Breast epithelium (tissue), 4 donors: ENCODE measurements around the gene MAP1A. TPM values are rescaled to one million over a fixed set of nuclear protein-coding genes. Genes with fewer than 3 reads are reported as not detected.

Source experiments
- DNase-seq, 2 donors: peaks; one replicate each; pipeline ENCODE4 v3.0.0-alpha.2; 2019; ENCODE audit warnings: low spot score in 2 of 2
- H3K27ac ChIP-seq, 2 donors: fragments of 200-600 bp; sonication (generic) in 1 of 2; one replicate each; pipeline ENCODE4 v1.5.1; 2016 to 2019; ENCODE audit warnings: mild to moderate bottlenecking in 1 of 2
- H3K27me3 ChIP-seq, 2 donors: fragments of 200-600 bp; sonication (generic) in 1 of 2; one replicate each; pipeline versions ENCODE4 v1.5.1 to v1.6.0; 2017 to 2019; ENCODE audit warnings: control low read depth in 1 of 2, mild to moderate bottlenecking in 1 of 2
- H3K36me3 ChIP-seq: fragments of 200-600 bp; one replicate; pipeline ENCODE4 v1.5.1; 2019
- H3K4me1 ChIP-seq, 2 donors: fragments of 200-600 bp; sonication (generic); one replicate each; pipeline ENCODE4 v1.5.1; 2016 to 2019; ENCODE audit warnings: control low read depth in 1 of 2
- H3K4me3 ChIP-seq, 3 donors: fragments of 200-600 bp; sonication (generic); 1 replicate in 2 of 3; 2 replicates in 1 of 3; pipeline ENCODE4 v1.5.1; 2016 to 2019; ENCODE audit warnings: mild to moderate bottlenecking in 3 of 3, moderate library complexity in 2 of 3
- H3K9me3 ChIP-seq, 2 donors: fragments of 200-600 bp; sonication (generic) in 1 of 2; one replicate each; pipeline ENCODE4 v1.5.1; 2016 to 2019; ENCODE audit warnings: control low read depth in 1 of 2
- POLR2A ChIP-seq: fragments of 450-650 bp; IDR thresholded peaks from one replicate; pipeline ENCODE4 v1.6.1; 2016; ENCODE audit warnings: antibody characterized with exemption, mild to moderate bottlenecking, moderate library complexity
- POLR2AphosphoS5 ChIP-seq, 3 donors: sonication (generic); formaldehyde crosslinking; IDR thresholded peaks; one replicate each; pipeline ENCODE4 v1.6.1; 2017; ENCODE audit warnings: antibody characterized with exemption in 3 of 3
- intact Hi-C: fragments of 100-400 bp; cut with DNase I; formaldehyde crosslinking; loops from one replicate; pipeline ENCODE4 v1.15.1; 2023; ENCODE audit warnings: low total_unique reads
- total RNA-seq, 3 donors: library from RNA; depleted of rRNA; stranded (reverse); fragments of >200 nt; gene quantifications; one replicate each; pipeline ENCODE4 v1.1.0, GENCODE V29; 2016
- TF ChIP-seq, protein P1 (sequence below), 3 donors: fragments of 450-650 bp; IDR thresholded peaks; one replicate each; pipeline ENCODE4 v1.5.1; 2016 to 2017; ENCODE audit warnings: antibody characterized with exemption in 3 of 3, mild to moderate bottlenecking in 3 of 3, moderate library complexity in 3 of 3

MAP1A gene
- total RNA-seq, 3 donors from 2014 or later, result 2.8 to 12.8 (median 8.8) TPM

GRCh38 chr15:43525131-43525530 is 7.7 kb downstream of the MAP1A start:
- no peaks in the 10 kb centered on the region for H3K27me3 ChIP-seq
- TF ChIP-seq, protein P1, sequence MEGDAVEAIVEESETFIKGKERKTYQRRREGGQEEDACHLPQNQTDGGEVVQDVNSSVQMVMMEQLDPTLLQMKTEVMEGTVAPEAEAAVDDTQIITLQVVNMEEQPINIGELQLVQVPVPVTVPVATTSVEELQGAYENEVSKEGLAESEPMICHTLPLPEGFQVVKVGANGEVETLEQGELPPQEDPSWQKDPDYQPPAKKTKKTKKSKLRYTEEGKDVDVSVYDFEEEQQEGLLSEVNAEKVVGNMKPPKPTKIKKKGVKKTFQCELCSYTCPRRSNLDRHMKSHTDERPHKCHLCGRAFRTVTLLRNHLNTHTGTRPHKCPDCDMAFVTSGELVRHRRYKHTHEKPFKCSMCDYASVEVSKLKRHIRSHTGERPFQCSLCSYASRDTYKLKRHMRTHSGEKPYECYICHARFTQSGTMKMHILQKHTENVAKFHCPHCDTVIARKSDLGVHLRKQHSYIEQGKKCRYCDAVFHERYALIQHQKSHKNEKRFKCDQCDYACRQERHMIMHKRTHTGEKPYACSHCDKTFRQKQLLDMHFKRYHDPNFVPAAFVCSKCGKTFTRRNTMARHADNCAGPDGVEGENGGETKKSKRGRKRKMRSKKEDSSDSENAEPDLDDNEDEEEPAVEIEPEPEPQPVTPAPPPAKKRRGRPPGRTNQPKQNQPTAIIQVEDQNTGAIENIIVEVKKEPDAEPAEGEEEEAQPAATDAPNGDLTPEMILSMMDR (IDR thresholded peaks at IDR 0.05), result no peak
- no peak for TF ChIP-seq POLR2A
- no peak for TF ChIP-seq POLR2AphosphoS5 (IDR thresholded peaks at IDR 0.05)
- H3K36me3 ChIP-seq, result no peaks in the 10 kb centered on the region
- no peak overlapping the region for H3K27ac ChIP-seq
- no peaks in the 10 kb centered on the region for H3K9me3 ChIP-seq
- no peak overlapping the region for H3K4me3 ChIP-seq
- H3K4me1 ChIP-seq, result no peaks in the 10 kb centered on the region
- no peak for DNase-seq
- intact Hi-C loops, result no loop called here

- TF ChIP-seq POLR2AphosphoS5 (IDR thresholded peaks at IDR 0.05) (no peak), POLR2A (no peak)
- TF ChIP-seq, protein P1 (IDR thresholded peaks at IDR 0.05), result no peak
- H3K36me3 ChIP-seq, result no peaks in the 10 kb centered on the region
- intact Hi-C loops, result no loop called here
- no peaks in the 10 kb centered on the region for H3K9me3 ChIP-seq
- DNase-seq, result no peak
- H3K27me3 ChIP-seq, result no peaks in the 10 kb centered on the region
- H3K27ac ChIP-seq, result no peak overlapping the region
- no peaks in the 10 kb centered on the region for H3K4me1 ChIP-seq
- H3K4me3 ChIP-seq, result no peak overlapping the region
Observed at GRCh38 chr15:43526261-43526930, 9.0 kb downstream of the MAP1A start.

DNA sequence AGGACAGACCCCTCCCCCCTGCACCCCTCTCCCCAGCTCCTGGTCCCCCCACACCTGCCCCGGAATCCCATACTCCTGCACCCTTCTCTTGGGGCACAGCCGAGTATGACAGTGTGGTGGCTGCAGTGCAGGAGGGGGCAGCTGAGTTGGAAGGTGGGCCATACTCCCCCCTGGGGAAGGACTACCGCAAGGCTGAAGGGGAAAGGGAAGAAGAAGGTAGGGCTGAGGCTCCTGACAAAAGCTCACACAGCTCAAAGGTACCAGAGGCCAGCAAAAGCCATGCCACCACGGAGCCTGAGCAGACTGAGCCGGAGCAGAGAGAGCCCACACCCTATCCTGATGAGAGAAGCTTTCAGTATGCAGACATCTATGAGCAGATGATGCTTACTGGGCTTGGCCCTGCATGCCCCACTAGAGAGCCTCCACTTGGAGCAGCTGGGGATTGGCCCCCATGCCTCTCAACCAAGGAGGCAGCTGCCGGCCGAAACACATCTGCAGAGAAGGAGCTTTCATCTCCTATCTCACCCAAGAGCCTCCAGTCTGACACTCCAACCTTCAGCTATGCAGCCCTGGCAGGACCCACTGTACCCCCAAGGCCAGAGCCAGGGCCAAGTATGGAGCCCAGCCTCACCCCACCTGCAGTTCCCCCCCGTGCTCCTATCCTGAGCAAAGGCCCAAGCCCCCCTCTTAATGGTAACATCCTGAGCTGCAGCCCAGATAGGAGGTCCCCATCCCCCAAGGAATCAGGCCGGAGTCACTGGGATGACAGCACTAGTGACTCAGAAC is 9.8 kb downstream of the MAP1A start:
- TF ChIP-seq POLR2AphosphoS5 (IDR thresholded peaks at IDR 0.05) (no peak), POLR2A (no peak)
- TF ChIP-seq, protein P1 (IDR thresholded peaks at IDR 0.05), result no peak
- intact Hi-C loops, result no loop called here
- DNase-seq, result no peak
- Histone ChIP-seq H3K27me3 (no peaks in the 10 kb centered on the region), H3K36me3 (no peaks in the 10 kb centered on the region), H3K4me1 (no peaks in the 10 kb centered on the region), H3K9me3 (no peaks in the 10 kb centered on the region), H3K27ac (no peak overlapping the region), H3K4me3 (no peak overlapping the region)

DNA sequence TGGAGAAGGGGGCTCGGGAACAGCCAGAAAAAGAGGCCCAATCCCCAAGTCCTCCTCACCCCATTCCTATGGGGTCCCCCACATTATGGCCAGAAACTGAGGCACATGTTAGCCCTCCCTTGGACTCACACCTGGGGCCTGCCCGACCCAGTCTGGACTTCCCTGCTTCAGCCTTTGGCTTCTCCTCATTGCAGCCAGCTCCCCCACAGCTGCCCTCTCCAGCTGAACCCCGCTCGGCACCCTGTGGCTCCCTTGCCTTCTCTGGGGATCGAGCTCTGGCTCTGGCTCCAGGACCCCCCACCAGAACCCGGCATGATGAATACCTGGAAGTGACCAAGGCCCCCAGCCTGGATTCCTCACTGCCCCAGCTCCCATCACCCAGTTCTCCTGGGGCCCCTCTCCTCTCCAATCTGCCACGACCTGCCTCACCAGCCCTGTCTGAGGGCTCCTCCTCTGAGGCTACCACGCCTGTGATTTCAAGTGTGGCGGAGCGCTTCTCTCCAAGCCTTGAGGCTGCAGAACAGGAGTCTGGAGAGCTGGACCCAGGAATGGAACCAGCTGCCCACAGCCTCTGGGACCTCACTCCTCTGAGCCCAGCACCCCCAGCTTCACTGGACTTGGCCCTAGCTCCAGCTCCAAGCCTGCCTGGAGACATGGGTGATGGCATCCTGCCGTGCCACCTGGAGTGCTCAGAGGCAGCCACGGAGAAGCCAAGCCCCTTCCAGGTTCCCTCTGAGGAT is 10.6 kb downstream of the MAP1A start:
- Histone ChIP-seq H3K4me3 (no peak overlapping the region), H3K27me3 (no peaks in the 10 kb centered on the region), H3K4me1 (no peaks in the 10 kb centered on the region), H3K36me3 (no peaks in the 10 kb centered on the region), H3K9me3 (no peaks in the 10 kb centered on the region), H3K27ac (no peak overlapping the region)
- DNase-seq, result no peak
- intact Hi-C loops, result no loop called here
- TF ChIP-seq POLR2AphosphoS5 (IDR thresholded peaks at IDR 0.05), result no peak
- TF ChIP-seq, protein P1 (IDR thresholded peaks at IDR 0.05), result no peak
- no peak for TF ChIP-seq POLR2A
